ENCODE results near the gene HMGB2. TPM values are rescaled to one million over a fixed set of nuclear protein-coding genes. Genes with fewer than 3 reads are reported as not detected.

The HMGB2 gene
- total and polyA plus RNA-seq, 2 of the 8 experiments (the other 6 are each of a cell fraction or from before 2014, with no cell fraction given), result 54.7 to 218 TPM

GRCh38 chr4:173367285-173367684 is 33.1 kb upstream of the HMGB2 start:
- CTCF ChIA-PET (ENCODE audit: partially characterized antibody), result interaction anchor here (0.8 to 2.9 kb wide), 6 partner anchors 11 to 54 kb away, joined by 3 to 12 read pairs (median 3); no protein-coding TSS in a partner anchor
- Histone ChIP-seq H3K23me2 (ENCODE audit: low read depth, low read length) (peaks cover 11% of the 10 kb centered on the region), H3K18ac (ENCODE audit: extremely low read depth, low read length) (no peak overlapping the region), H4K20me1 (replicated peaks in 1 of 2; ENCODE audit: control insufficient read depth in 1 of 2, insufficient read depth in 2 of 2, low read length in 2 of 2) (no peaks in the 10 kb centered on the region), H2BK20ac (ENCODE audit: low read length) (no peak overlapping the region), H4K8ac (ENCODE audit: extremely low read depth, insufficient read depth, low read length) (no peak overlapping the region), H3K27me3 (replicated peaks in 1 of 4; ENCODE audit: control insufficient read depth in 3 of 4, extremely low read depth in 1 of 4, insufficient read depth in 3 of 4, low read length in 3 of 4) (no peaks in the 10 kb centered on the region), H3K4ac (replicated peaks; ENCODE audit: insufficient read length, low read depth, low read length) (no peak overlapping the region), H3K14ac (ENCODE audit: insufficient read length) (no peak overlapping the region), H3K36me3 (ENCODE audit: control insufficient read depth in 2 of 4, insufficient read depth in 4 of 4, low read length in 3 of 4) (no peaks in the 10 kb centered on the region), H3K9ac (replicated peaks in 1 of 4; ENCODE audit: extremely low read depth in 1 of 4, low read depth in 3 of 4, low read length in 3 of 4) (no peak overlapping the region), H2BK12ac (ENCODE audit: low read depth, low read length) (no peak overlapping the region), H2BK120ac (replicated peaks; ENCODE audit: low read depth, low read length) (no peak overlapping the region), H3K4me3 (ENCODE audit: extremely low read depth in 1 of 4, insufficient read depth in 2 of 4, low read depth in 3 of 4, low read length in 4 of 4) (no peak overlapping the region), H3K56ac (replicated peaks; ENCODE audit: insufficient read length, low read depth, low read length) (no peak overlapping the region), H3K4me2 (ENCODE audit: insufficient read depth in 1 of 2, low read depth in 2 of 2, low read length in 2 of 2) (no peak overlapping the region), H2BK5ac (ENCODE audit: low read depth, low read length) (no peak overlapping the region), H2AFZ (ENCODE audit: low read length) (no peak overlapping the region), H2AK5ac (ENCODE audit: low read depth, low read length) (no peak overlapping the region), H3K4me1 (replicated peaks in 1 of 4; ENCODE audit: control insufficient read depth in 3 of 4, insufficient read depth in 4 of 4, low read length in 3 of 4) (no peaks in the 10 kb centered on the region), H3K23ac (ENCODE audit: insufficient read length) (no peak overlapping the region), H2BK15ac (ENCODE audit: low read length) (no peak overlapping the region), H3K79me2 (ENCODE audit: control insufficient read depth in 1 of 2, insufficient read depth in 2 of 2, low read length in 2 of 2) (no peaks in the 10 kb centered on the region), H4K5ac (ENCODE audit: insufficient read length, low read depth, low read length) (no peak overlapping the region), H3K79me1 (ENCODE audit: low read depth, low read length) (no peaks in the 10 kb centered on the region), H3K9me3 (ENCODE audit: insufficient read depth in 2 of 2, low read depth in 1 of 2, low read length in 1 of 2) (no peaks in the 10 kb centered on the region), H3K27ac (ENCODE audit: low read depth, low read length) (no peak overlapping the region), H4K91ac (replicated peaks; ENCODE audit: insufficient read length, low read length) (no peak overlapping the region)
- DNase-seq (ENCODE audit: low read depth in 1 of 2, low spot score in 2 of 2), result no peak
- FAIRE-seq, result no peak
- POLR2A ChIA-PET (ENCODE audit: partially characterized antibody), result interaction anchor here (0.5 to 6.6 kb wide), 2 partner anchors 35 to 751 kb away, joined by 3 to 123 read pairs; partner anchors contain the start of gene HMGB2
- TF ChIP-seq, protein P1, sequence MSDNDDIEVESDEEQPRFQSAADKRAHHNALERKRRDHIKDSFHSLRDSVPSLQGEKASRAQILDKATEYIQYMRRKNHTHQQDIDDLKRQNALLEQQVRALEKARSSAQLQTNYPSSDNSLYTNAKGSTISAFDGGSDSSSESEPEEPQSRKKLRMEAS (IDR thresholded peaks at IDR 0.05), result no peak
- TF ChIP-seq JUND (IDR thresholded peaks at IDR 0.05; ENCODE audit: low read length) (no peak), TAF7 (optimal IDR thresholded peaks at IDR 0.05; ENCODE audit: borderline replicate concordance, low read depth, low read length) (no peak), NRF1 (IDR thresholded peaks at IDR 0.05; ENCODE audit: low read depth, low read length) (no peak), BRCA1 (IDR thresholded peaks at IDR 0.05; ENCODE audit: low read depth, low read length) (no peak), KDM1A (IDR thresholded peaks at IDR 0.05; ENCODE audit: borderline replicate concordance, low read length) (no peak), CTBP2 (IDR thresholded peaks at IDR 0.05; ENCODE audit: borderline replicate concordance, insufficient read depth, insufficient read length, low read length) (no peak), PHF8 (conservative IDR thresholded peaks at IDR 0.05; ENCODE audit: low read depth, low read length) (no peak)
